KG1 (cell line): ENCODE results near the gene B4GALT5.
A peak's percentile ranks its signal among the peaks of the same experiment; 100 is the strongest.
"Not testable (repeated sequence)": the region's sequence is repeated elsewhere in the genome, so short reads cannot be mapped to it uniquely, and the experiment has no call there.

Source experiments
- DNase-seq: peaks from one replicate; lab custom pipeline; 2025; lab: John Stamatoyannopoulos, UW

Gene B4GALT5, protein sequence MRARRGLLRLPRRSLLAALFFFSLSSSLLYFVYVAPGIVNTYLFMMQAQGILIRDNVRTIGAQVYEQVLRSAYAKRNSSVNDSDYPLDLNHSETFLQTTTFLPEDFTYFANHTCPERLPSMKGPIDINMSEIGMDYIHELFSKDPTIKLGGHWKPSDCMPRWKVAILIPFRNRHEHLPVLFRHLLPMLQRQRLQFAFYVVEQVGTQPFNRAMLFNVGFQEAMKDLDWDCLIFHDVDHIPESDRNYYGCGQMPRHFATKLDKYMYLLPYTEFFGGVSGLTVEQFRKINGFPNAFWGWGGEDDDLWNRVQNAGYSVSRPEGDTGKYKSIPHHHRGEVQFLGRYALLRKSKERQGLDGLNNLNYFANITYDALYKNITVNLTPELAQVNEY

DNA sequence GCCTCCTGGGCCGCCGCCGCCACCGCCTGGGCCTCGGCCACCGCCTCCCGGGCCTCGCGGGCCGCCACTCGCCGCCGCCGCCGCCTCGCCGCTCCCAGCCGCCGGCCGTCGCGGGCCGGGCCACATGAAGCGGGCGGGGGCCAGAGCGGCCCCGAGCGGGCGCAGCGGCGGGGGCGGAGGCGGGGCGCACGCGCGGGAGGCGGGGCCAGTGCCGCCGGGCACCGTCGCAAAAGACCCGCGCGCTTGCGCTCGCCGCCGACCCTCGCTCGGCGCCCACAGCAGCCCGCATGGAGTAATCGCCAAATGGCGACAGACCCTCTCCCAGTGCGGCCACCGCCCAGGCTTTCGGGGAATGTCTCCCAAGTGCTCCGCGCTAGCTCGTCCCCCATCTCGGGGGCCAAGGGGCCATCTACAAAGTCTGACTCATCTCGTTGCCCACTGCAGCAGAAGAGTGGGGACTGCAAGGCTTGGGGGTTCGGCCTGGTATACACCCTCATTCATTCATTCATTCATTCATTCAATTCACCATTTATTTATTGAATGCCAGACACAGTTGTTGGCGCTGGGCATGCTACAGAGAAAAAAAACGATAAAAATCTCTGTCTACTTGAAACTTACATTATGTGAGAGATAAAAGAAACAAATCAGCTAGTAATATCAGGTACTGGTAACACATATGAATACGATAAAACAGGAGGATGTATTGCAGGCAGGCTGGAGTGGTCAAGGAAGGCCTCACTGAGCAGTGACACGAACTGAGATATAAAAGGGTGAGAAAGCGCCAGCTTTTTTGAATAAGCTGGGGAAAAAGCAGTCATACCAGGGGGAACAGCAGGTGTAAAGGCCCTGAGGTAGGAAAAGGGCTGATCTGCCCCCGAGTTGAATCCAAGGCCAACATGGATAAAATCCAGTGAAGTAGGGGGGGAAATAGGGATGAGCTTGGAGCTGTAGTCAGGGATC, at the start of gene B4GALT5:
B4GALT5 (minus strand) TSS at position 126 of the 960 bp plus-strand sequence. CDS start 188 bp downstream, outside the sequence.
- DNase-seq = peak; percentile 70

DNA sequence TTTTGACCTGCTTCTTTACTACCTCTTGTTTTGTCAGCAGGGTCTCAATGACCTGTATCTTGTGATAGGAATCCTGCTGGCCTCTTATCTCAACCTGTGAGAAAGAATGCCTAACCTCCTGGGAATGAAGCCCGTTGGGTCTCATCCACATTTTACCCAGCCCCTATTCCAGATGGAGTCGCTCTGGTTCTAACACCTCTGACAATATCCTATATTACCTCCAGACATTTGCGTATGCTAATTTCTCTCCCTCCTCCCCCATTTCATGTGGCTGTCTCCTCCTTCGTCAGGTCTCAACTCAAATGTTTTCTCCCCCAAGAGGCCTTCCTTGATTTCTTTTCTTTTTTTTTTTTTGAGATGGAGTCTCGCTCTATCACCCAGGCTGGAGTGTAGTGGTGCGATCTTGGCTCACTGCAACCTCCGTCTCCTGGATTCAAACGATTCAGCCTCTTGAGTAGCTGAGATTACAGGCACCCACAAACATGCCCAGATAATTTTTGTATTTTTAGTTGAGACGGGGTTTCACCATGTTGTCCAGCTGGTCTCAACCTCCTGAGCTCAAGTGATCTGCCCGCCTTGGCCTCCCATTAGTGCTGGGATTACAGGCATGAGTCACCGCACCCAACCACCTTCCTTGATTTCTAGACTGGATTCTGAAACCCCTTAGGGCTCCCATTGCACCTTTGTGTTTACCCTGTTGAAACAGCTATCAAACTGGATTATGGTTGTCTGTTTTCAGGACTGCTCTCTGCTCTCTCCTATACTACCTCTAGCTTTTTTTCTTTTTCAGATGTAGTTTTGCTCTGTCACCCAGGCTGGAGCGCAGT, 49.5 kb upstream of the B4GALT5 start:
- no peak for DNase-seq

DNA sequence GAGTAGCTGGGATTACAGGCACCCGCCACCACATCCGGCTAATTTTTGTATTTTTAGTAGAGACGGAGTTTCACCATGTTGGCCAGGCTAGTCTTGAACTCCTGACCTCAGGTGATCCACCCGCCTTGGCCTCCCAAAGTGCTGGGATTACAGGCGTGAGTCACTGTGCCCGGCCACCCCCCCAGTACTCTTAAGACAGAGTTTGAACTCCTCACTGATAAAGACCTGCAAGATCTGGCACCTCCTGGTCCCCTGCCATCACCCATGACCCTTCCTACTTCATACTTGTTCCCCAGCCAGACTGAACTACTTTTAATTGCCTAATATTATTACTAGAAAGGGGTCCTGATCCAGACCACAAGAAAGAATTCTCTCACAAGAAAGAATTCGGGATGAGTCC, 48.2 kb upstream of the B4GALT5 start:
- not testable (repeated sequence) for DNase-seq

DNA sequence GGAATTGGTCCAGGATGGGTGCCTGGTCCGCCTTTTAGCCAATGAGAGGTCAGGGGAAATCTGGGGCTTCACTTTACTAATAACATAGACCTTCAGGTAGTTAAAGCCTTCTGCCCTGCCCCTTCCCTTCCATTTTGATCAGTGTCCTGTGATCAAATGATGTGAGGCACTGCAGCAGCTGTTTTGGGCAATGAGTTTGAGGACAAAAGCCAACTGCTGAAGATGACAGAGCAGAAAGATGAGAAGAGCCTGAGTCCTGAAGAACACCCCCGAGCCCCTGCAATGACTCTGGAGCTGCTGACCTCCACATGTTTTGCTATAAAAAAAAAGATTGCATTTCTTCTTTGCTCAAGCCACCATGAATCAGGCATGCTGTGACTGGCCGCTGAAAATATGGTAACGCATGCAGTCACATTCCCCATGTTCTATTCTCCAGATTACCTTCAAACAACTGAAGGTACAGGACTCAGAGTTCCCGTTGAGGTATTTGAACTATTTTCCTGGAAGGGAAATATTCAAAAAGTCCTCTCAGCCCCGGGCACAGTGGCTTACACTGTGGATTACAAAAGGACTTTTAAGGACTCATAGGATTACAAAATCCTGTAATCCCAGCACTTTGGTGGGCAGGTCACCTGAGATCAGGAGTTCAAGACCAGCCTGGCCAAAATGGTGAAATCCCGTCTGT, 45.7 kb upstream of the B4GALT5 start:
- no peak for DNase-seq

DNA sequence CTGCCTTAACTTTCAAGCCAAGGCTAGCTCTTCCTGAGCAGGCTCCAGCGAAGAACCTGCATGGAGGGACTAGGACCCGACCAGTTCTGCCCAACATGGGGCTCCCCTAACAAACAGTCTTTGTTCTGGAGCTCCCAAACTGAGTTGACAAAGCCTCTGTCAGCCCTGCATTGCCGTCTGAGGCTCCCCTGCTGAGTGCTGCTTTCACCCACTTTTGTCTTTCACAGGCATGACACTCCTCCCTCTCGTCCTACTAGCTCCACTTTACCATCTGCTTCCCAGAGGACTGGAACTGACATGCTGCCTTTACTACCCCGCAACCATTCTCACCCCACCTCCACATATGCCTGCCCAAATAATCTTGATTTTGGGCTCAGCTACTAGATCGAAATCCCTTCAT, 45.1 kb upstream of the B4GALT5 start:
- DNase-seq = no peak

DNA sequence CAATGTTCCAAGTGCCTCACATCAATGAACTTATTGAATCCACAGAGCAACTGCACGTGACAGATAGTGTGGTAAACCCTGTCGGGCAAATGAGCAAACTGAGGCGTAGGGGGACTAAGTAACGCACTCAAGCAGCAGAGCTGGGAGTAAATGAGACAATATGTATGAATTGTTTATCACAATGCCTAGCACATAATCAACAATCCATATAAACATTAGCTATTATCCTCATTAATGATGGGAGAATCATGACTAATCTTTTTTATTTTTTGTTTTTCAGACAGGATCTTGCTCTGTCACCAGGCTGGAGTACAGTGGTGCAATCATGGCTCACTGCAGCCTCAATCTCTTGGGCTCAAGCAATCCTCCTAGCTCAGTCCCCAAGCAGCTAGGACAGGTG, 43.9 kb upstream of the B4GALT5 start:
- no peak for DNase-seq

DNA sequence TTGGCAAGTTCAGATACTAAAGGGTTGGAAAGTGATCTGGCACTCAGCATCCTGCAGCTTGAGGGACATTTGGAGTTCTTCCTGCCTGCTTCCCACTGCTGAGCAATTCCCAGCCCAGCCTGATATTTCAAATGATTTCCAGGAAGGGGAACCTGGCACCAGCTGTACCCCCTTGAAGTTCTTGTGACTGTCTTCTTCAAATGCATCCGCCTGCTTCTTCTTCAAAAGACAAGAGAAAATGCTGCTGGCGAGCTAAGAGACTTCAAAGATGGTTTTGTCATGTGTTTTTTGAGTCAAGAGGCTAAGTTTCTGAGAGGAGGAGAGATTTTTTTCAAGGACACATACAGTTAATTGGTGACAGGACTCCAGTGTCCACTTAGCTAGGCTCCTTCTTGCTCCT, 42.6 kb upstream of the B4GALT5 start:
- no peak for DNase-seq

DNA sequence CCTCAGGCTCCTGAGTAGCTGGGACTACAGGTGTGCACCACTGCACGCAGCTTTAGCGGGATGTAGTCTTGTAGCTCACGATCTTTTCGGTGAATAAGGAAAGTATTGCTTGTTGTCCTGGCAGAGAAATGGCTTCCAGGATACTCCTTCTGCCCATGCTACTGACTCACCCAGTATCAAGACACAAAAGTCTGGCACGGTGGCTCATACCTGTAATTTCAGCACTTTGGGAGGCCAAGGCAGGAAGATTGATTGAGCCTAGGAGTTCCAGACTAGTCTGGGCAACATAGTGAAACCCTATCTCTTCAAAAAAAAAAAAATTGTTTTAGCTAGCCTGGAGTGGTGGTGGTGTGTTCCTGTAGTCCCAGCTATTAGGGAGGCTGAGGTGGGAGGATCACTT, 40.9 kb upstream of the B4GALT5 start:
- no peak for DNase-seq

DNA sequence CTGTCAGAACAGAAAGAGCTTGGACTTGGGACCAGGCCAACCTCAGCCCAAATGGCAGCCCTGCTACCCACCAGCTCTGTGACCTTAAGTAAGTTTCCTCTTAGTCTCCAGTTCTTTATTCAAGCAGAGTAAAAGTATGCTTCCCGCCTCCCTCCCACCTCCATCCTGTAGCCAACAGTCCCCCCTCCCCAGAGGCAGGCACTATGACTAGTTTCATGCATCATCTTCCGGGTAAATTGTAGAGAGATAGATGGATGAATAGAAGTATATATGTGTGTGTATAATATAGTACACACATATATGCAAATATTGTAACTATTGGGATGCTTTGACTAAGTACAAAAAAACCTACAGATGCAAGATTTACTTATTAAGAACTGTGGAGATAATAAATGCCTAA, 39.5 kb upstream of the B4GALT5 start:
- no peak for DNase-seq

DNA sequence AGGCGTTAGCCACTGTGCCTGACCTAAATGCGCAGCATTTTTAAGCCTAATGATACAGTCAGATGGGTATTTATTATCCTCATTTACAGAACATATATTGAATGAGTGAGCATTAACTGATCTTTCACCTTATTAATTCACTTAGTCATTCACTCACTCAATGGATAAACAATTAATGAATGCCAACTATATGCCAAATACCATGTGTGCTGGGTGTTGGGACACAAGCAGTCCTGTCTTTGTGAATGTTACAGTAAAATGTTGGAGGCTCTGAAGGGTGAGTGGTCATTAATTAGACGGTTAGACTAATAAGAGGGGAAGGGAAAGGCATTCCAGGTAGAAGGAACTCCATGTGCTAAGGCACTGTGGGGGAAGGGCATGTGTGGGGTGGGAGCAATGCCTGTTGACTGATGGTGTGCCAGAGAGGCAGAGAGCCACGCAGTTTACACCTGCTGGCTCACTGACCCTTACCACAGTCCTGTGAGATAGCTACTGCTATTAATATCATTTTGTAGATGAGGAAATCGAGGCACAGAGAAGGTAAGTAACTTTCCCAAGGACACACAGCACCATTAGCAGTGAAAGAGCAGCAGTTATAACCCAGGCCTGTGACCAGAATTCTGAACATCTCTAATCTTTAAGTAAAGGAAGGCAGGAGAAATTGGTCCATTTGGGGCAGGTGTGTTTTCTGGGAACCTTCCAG, 38.7 kb upstream of the B4GALT5 start:
- DNase-seq = no peak

DNA sequence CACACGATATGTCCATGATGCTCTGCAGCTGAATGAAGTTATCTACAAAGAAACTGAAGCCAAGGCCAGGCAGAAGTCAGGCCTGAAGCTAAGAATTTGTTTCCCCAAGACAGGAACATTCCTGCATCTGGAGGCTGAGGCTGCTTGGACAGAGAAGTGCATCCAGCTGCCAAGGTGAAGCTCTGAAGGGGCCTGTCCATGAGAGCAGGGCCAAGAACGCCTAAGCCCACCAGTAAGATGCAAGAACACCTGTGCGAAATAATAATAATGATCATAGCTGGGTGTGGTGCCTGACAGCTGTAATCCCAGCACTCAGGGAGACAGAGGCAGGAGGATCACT, 37.7 kb upstream of the B4GALT5 start:
- DNase-seq = no peak

DNA sequence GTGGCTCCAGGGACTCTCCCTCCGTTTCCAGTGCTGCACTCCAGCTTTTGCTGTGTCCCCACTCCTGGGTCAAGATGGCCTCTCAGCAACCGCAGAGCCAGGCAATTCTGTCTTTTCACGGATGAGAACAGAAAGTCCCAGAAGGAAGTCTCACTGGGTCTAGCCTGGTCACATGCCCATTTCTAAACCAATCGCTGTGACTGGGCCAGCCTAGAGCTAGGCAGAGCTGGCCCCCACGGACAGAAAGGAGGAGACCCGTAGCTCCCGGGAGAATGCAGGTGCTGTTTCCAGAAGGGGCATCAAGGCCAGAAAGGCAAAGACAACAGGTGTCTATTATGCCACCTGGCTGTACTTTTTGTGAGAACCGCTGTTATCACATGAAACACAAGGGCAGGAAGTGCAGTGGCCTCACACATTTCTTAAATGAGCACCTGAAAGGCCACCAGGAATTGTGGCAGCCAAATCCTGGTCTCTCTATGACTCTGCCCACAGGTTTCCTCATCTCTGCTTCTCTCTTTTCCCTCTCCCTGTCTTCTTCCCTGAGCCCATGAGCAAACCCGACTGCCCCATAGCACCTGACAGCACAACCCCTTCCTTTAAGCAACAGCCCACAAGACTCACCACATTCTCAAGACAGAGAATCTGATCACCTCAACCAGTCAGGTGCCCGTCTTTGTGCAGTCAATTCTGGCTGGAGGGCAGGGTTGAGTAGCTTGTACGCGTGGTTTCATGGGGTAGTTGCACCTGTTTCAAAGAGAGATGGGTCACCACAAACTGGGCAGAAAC, 37.1 kb upstream of the B4GALT5 start:
- DNase-seq = no peak

DNA sequence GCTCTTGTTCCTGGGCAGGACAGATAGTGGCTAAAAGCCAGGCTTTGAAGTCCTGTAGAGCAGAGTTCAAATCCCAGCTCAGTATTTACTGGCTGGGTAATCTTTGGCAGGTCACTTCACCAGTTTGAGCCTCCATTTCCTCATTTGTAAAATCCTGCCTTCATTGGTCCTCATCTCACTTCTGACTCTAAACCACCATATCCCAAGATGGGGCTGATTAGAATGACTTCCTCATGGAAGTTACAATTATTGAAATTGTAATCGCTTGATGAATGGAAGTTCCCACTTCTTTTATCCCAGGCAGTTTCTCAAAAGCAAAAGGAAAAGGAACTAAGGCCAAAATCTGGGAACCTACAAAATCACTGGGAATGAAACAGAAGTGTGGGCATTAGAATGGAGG, 35.9 kb upstream of the B4GALT5 start:
- no peak for DNase-seq

DNA sequence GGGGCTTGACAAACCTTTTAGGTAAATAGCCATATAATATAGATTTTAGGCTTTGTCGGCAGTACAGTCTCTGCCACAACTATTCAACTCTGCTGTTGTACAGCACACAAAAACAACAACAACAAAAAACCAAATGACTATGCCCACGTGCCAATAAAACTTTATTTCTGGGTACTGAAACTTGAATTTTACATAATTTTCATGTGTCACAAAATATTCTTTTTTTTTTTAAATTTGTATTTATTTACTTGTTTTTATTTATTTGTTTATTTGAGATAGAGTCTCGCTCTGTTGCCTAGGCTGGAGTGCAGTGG, 34.8 kb upstream of the B4GALT5 start:
- DNase-seq = no peak

DNA sequence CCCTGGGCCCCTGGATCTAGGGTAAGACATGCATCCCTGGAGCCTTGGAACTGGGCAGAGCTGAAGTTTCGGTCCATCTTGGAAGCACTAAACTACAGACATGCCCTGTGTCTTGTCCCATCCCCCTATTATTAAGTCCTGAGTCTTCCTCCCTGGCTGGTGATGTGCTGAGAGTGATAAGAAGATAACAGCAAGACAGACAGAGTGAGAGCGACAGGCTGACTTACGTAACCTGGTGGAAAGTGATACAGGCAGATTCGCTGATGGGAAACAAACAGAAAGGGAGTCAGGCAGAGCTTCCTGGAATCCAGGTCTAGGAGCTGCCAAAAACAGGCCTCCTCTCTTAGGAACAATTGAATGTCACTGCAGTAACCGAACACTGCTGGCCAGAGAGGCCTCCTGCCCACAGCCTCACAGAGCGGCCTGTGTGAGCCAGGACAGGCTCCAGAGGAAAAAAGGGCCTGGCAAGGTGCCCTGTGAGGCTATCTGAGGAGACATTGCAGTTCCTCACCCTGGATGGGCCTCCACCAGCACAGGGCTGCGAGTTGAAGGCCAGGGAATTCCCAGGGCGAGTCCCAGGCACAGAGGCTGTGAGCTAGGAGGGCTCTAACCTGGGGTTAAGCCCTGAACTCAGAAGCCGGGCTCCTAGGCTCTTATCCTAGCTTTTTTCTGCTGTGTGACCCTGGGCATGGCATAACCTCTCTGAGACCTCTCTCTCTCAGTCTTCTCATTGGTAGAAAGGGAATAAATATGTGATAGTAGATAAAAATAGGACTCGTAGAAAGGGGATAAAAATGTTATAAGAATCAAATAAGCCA, 34.2 kb upstream of the B4GALT5 start:
- DNase-seq = no peak

DNA sequence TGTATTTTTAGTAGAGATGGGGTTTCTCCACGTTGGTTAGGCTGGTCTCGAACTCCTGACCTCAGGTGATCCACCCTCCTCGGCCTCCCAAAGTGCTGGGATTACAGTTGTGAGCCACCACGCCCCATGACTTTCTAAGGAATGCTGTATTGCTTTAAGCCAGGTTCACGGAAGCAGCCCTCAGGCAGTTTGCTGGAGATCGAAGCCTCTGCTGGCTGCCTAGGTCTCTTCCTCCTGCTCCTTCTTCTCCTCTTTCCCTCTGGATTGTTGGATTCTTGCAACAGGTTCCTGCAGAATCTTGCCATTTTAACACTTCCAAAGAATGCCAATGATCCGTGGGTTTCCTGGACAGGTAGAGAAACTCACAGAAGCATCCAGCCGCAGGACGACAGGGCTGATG, 29.3 kb upstream of the B4GALT5 start:
- no peak for DNase-seq

DNA sequence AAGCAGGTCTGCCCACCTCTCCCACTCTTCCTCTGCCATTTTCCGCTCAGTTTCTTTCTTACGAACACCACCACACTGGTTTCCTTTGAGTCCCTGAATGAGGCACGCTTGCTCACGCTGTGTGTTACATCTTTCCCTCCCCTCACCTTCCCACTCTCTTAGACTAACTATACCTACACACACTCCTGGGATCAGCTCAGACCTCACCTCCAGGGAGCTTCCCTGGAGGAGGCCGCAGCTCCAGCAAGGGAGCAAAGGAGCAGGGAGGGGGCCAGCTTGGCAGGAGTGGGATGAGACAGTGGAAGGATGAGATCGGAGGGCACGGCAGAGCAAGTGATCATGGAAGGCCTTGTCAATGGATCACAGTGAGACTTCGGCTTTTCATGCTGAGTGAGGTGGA, 28.3 kb upstream of the B4GALT5 start:
- DNase-seq = no peak

DNA sequence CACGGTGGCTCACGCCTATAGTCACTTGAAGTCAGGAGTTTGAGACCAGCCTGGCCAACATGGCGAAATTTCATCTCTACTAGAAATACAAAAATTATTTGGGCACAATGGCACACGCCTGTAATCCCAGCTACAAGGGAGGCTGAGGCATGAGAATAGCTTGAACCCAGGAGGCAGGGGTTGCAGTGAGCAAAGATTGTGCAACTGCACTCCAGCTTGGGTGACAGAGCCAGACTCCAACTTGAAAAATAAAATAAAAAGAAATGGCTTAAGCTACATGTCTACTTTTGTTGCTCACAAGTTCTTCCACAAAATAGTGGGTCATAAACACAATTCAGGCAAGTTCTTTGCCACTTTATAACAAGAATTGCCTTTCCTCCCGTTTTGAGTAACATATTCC, 27.1 kb upstream of the B4GALT5 start:
- DNase-seq = no peak

DNA sequence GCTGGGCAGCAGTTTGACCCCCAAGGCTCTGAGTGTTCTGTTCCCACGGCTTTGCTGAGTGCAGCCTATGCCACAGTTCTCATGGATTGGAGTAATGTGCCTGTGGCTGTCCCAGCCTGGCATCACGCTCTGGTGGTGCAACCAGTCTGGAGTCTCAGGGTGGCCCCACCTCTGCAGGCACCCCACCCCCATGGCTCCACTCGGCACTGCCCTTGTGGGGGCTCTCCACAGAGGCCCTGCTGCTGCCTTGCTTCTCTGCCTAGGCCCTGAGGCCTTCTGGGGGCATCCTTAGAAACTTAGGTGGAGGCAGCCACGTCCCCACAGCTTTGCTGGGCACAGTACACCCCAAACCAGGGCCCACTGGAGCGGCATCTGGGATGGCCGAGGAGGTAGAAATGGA, 25.4 kb upstream of the B4GALT5 start:
- no peak for DNase-seq

DNA sequence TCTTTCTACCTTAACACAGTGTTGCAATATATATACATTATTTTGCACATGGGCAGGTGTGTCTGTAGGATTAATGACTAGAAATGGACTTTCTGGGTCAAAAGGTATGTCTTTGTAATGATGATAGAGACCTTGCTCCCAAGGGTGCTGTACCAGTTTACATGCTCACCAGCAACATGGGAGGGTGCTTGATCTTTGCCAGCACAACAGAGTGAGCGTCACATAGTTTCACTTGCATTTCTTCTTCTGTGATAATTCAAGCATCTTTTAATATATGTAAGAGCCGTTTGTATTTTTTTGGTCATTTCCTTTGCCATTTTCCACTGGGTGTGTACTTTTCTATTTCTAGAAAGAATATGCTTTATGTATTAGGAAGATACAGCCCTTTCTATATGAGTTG, 23.6 kb upstream of the B4GALT5 start:
- no peak for DNase-seq
